Esophagus (tissue), 2 donors: ENCODE data around the gene TRIP12. TPM values are rescaled to one million over a fixed set of nuclear protein-coding genes. Genes with fewer than 3 reads are reported as not detected.
"Not testable (repeated sequence)": the region's sequence is repeated elsewhere in the genome, so short reads cannot be mapped to it uniquely, and the experiment has no call there.

Source experiments
- H3K27ac ChIP-seq, 2 donors: one replicate each; pipeline ENCODE4 v1.5.1; 2013; ENCODE audit warnings: low read depth in 2 of 2, mild to moderate bottlenecking in 2 of 2, inconsistent platforms in 1 of 2, low read length in 1 of 2, moderate library complexity in 1 of 2
- H3K27me3 ChIP-seq, 2 donors: one replicate each; pipeline ENCODE4 v1.6.1; 2013; ENCODE audit warnings: low read length in 2 of 2, control low read depth in 1 of 2, mild to moderate bottlenecking in 1 of 2; ENCODE audit not compliant: insufficient read depth in 2 of 2, control insufficient read depth in 1 of 2
- H3K36me3 ChIP-seq, 2 donors: one replicate each; pipeline ENCODE4 v1.6.1; 2013; ENCODE audit warnings: low read length in 1 of 2; ENCODE audit not compliant: control insufficient read depth in 2 of 2, insufficient read depth in 2 of 2
- H3K4me1 ChIP-seq, 2 donors: one replicate each; pipeline ENCODE4 v1.6.1; 2013; ENCODE audit warnings: low read length in 1 of 2; ENCODE audit not compliant: control insufficient read depth in 2 of 2, insufficient read depth in 2 of 2
- H3K4me3 ChIP-seq, 2 donors: one replicate each; pipeline ENCODE4 v1.5.1; 2013; ENCODE audit warnings: low read length in 2 of 2, mild to moderate bottlenecking in 2 of 2, low read depth in 1 of 2, moderate library complexity in 1 of 2
- H3K9me3 ChIP-seq, 2 donors: one replicate each; pipeline ENCODE4 v1.6.1; 2013; ENCODE audit warnings: mild to moderate bottlenecking in 2 of 2, low read depth in 1 of 2, low read length in 1 of 2, moderate library complexity in 1 of 2; ENCODE audit not compliant: control insufficient read depth in 2 of 2, insufficient read depth in 1 of 2
- WGBS, 2 donors: extraction: QIAGEN DNeasy Blood & Tissue Kit; methylation state at CpG; one replicate each; pipeline ENCODE4 v1.1.7; 2013; 5-methylcytosine and 5-hydroxymethylcytosine counted together
- polyA plus RNA-seq, 2 donors: library from polyadenylated mRNA; stranded (reverse); fragments of 200-250 nt; gene quantifications; one replicate each; pipeline ENCODE4 v1.2.3, GENCODE V29; 2013
- donor health status: healthy with polysubstance abuse.
- donor health status: Bipolar disorder and iron deficiency.

TRIP12 gene
- polyA plus RNA-seq, 2 donors = 17.9 to 25.8 TPM

GRCh38 chr2:229775614-229776313 lies 146.0 kb downstream of the TRIP12 start:
- WGBS, 2 donors = 92 to 93% methylated on average over 3 of the region's 3 CpGs
- H3K36me3 ChIP-seq = peaks cover 3 to 13% of the 10 kb centered on the region in 2 donors

GRCh38 chr2:229774237-229774636 lies 147.6 kb downstream of the TRIP12 start:
- WGBS, 2 donors = 94 to 100% methylated on average over 1 of the region's 1 CpG
- H3K4me1 ChIP-seq = no peaks in the 10 kb centered on the region
- H3K27me3 ChIP-seq = no peaks in the 10 kb centered on the region
- H3K36me3 ChIP-seq = peaks cover 7 to 10% of the 10 kb centered on the region in 2 donors
- no peak overlapping the region for H3K4me3 ChIP-seq
- H3K27ac ChIP-seq = no peak overlapping the region
- H3K9me3 ChIP-seq = peaks cover 0 to 2% of the 10 kb centered on the region in 2 donors

More at GRCh38 chr2:229775614-229776313, 146.0 kb downstream of the TRIP12 start:
- no peaks in the 10 kb centered on the region for H3K4me1 ChIP-seq
- no peaks in the 10 kb centered on the region for H3K27me3 ChIP-seq
- peaks cover 0 to 2% of the 10 kb centered on the region in 2 donors for H3K9me3 ChIP-seq
- no peak overlapping the region for H3K4me3 ChIP-seq
- no peak overlapping the region for H3K27ac ChIP-seq

- Histone ChIP-seq H3K9me3 (peaks cover 0 to 2% of the 10 kb centered on the region in 2 donors), H3K4me1 (no peaks in the 10 kb centered on the region), H3K27ac (no peak overlapping the region), H3K4me3 (no peak overlapping the region), H3K27me3 (no peaks in the 10 kb centered on the region), H3K36me3 (peaks cover 14 to 17% of the 10 kb centered on the region in 2 donors)
- 96 to 100% methylated on average over 1 of the region's 1 CpG for WGBS, 2 donors
Observed at GRCh38 chr2:229768235-229768634, 153.6 kb downstream of the TRIP12 start.

GRCh38 chr2:229765721-229766120 lies 156.1 kb downstream of the TRIP12 start:
- H3K9me3 ChIP-seq = no peaks in the 10 kb centered on the region
- peaks cover 11 to 17% of the 10 kb centered on the region in 2 donors for H3K36me3 ChIP-seq
- H3K4me1 ChIP-seq = no peaks in the 10 kb centered on the region
- H3K4me3 ChIP-seq = no peak overlapping the region
- H3K27me3 ChIP-seq = no peaks in the 10 kb centered on the region
- no peak overlapping the region for H3K27ac ChIP-seq

- Histone ChIP-seq H3K9me3 (no peaks in the 10 kb centered on the region), H3K36me3 (peaks cover 6 to 7% of the 10 kb centered on the region in 2 donors), H3K4me1 (no peaks in the 10 kb centered on the region), H3K27ac (no peak overlapping the region), H3K4me3 (no peak overlapping the region), H3K27me3 (no peaks in the 10 kb centered on the region)
- WGBS, 2 donors = 68 to 79% methylated on average over 1 of the region's 1 CpG
Observed at GRCh38 chr2:229761663-229762062, 160.1 kb downstream of the TRIP12 start.

- 97 to 98% methylated on average over 10 of the region's 10 CpGs for WGBS, 2 donors
- H3K9me3 ChIP-seq, H3K27ac ChIP-seq, H3K27me3 ChIP-seq, H3K36me3 ChIP-seq, H3K4me1 ChIP-seq, H3K4me3 ChIP-seq: not testable (repeated sequence)
Observed at GRCh38 chr2:229757462-229757861, 164.3 kb downstream of the TRIP12 start.

GRCh38 chr2:229752970-229753729 lies 168.7 kb downstream of the TRIP12 start:
- no peaks in the 10 kb centered on the region for H3K4me1 ChIP-seq
- no peaks in the 10 kb centered on the region for H3K9me3 ChIP-seq
- H3K27me3 ChIP-seq = no peaks in the 10 kb centered on the region
- no peak overlapping the region for H3K27ac ChIP-seq
- no peaks in the 10 kb centered on the region for H3K36me3 ChIP-seq
- WGBS, 2 donors = 79 to 80% methylated on average over 11 of the region's 11 CpGs
- no peak overlapping the region for H3K4me3 ChIP-seq

- H3K27me3 ChIP-seq = no peaks in the 10 kb centered on the region
- H3K4me1 ChIP-seq = no peaks in the 10 kb centered on the region
- H3K27ac ChIP-seq = no peak overlapping the region
- H3K36me3 ChIP-seq = no peaks in the 10 kb centered on the region
- no peak overlapping the region for H3K4me3 ChIP-seq
- H3K9me3 ChIP-seq = no peaks in the 10 kb centered on the region
- WGBS, 2 donors = 88 to 91% methylated on average over 6 of the region's 6 CpGs
Observed at GRCh38 chr2:229749779-229750178, 172.0 kb downstream of the TRIP12 start.

- Histone ChIP-seq H3K27ac (no peak overlapping the region), H3K27me3 (no peaks in the 10 kb centered on the region), H3K36me3 (no peaks in the 10 kb centered on the region), H3K4me3 (no peak overlapping the region), H3K9me3 (no peaks in the 10 kb centered on the region), H3K4me1 (no peaks in the 10 kb centered on the region)
- WGBS, 2 donors = 84 to 86% methylated on average over 3 of the region's 3 CpGs
Observed at GRCh38 chr2:229748950-229749349, 172.9 kb downstream of the TRIP12 start.

GRCh38 chr2:229742691-229743090 lies 179.1 kb downstream of the TRIP12 start:
- not testable (repeated sequence) for H3K4me3 ChIP-seq, H3K36me3 ChIP-seq, H3K4me1 ChIP-seq, H3K27me3 ChIP-seq, H3K9me3 ChIP-seq, H3K27ac ChIP-seq
- 97% methylated on average over 9 to 34 of the region's 35 CpGs for WGBS, 2 donors
